Fibroblast of pulmonary artery (primary cell): ENCODE results near the gene COL12A1.

Source experiments
- DNase-seq: peaks from one replicate; pipeline ENCODE4 v3.0.0-alpha.2; 2010; ENCODE audit warnings: low read depth
- H3K4me3 ChIP-seq: replicated peaks from 2 replicates; pipeline ENCODE4 v1.5.1; 2011; ENCODE audit warnings: low read depth, mild to moderate bottlenecking, control low read depth, low read length, moderate library complexity
- TF ChIP-seq, protein P1 (sequence below): IDR thresholded peaks from 2 replicates; pipeline ENCODE4 v1.5.1; 2011; ENCODE audit warnings: mild to moderate bottlenecking, control low read depth, low read length, inconsistent platforms; ENCODE audit errors: missing control alignments

Gene COL12A1

DNA sequence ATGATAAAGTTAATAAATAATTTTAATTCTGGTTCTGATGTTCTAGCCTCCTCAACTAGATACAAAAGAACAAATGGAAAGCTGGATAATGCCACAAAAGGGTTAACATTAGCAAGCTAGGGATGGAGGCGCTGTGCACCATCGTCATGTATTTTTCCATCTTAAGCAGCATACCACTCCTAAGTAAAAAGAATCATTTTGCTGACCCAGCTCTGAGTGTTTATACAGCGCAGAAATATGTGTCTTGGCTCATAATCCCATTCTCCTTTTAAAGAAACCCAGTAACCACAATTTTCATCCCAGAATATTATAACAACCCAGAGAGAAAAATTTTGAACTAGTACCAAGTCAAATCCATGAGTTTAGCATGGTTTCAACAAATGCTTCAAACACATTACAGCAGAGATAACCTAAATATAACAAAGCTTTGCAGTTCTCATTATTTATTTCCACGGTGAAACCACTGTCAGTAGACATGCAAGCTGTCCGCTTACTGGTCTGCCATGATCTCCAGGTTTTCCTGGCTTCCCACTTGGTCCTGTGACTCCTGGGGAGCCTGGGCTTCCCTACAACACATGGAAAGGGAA is 111.1 kb downstream of the COL12A1 start:
- TF ChIP-seq, protein P1, sequence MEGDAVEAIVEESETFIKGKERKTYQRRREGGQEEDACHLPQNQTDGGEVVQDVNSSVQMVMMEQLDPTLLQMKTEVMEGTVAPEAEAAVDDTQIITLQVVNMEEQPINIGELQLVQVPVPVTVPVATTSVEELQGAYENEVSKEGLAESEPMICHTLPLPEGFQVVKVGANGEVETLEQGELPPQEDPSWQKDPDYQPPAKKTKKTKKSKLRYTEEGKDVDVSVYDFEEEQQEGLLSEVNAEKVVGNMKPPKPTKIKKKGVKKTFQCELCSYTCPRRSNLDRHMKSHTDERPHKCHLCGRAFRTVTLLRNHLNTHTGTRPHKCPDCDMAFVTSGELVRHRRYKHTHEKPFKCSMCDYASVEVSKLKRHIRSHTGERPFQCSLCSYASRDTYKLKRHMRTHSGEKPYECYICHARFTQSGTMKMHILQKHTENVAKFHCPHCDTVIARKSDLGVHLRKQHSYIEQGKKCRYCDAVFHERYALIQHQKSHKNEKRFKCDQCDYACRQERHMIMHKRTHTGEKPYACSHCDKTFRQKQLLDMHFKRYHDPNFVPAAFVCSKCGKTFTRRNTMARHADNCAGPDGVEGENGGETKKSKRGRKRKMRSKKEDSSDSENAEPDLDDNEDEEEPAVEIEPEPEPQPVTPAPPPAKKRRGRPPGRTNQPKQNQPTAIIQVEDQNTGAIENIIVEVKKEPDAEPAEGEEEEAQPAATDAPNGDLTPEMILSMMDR, result no peak
- no peak overlapping the region for H3K4me3 ChIP-seq
- DNase-seq, result peak; percentile 74

DNA sequence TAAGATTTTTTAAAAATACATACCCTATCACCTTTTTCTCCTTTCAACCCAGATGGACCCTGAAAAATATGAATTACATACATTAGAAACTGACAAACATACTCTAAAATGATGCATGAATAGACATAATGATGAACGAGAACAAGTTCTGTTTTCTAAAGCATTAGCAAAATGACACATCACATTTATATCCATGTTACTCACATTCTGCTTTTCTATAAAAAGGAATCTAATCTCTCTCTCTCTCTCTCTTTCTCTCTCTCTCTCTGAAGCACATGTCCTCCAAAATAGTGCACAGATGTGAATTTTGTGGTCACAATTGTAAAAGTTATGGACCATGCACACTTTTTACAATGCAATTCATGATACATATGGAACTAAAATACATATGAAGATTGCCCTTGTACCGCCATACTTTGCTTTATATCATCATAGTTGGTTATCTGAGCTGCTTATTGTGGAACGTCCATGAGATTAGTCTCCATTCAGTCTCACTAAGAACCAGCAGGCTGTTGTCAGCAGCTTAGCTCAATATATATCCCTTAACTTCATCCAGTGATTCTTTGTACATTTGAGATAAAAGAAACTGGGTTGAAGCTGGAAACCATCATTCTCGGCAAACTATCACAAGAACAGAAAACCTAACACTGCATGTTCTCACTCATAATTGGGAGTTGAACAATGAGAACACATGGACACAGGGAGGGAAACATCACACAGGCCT is 114.2 kb downstream of the COL12A1 start:
- H3K4me3 ChIP-seq, result no peak overlapping the region
- DNase-seq, result no peak
- TF ChIP-seq, protein P1, result no peak

DNA sequence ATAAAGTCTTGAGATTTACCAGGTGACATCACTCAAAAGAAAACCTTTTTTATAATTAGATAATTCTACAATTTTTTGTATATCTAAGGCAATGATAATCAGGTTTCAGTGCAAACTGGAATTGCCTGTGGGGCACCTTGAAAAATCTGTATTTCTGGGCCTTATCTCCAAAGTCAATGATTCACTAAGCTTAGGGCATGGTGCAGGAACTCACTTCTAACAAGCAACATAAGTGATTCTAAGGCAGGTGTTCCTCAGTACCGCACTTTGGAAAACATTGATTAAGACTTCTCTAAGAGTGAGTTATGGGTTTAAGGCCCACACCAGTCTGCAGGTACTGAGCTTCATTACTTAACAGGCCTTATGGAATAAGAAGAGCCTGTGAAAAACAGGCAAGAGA is 115.3 kb downstream of the COL12A1 start:
- H3K4me3 ChIP-seq, result no peak overlapping the region

DNA sequence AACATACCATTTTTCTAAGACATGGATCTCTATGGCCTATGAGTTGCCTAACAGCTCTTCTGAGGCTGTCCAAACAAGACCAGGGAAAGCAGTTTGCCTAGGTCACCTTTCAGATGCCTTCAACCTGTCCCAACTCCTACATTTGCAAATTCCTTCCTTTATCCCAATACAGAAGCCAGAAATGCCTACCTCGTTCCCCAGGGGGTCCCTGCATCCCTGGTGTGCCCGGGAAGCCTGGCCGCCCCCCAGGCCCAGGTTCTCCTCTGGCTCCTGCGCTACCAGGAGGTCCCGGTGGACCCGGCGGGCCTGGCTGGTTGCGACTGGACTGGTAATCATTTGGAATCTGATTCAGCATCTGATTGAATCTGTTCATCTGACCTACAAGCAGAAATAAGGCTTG is 115.9 kb downstream of the COL12A1 start:
- DNase-seq, result no peak
- H3K4me3 ChIP-seq, result no peak overlapping the region
- TF ChIP-seq, protein P1, result no peak

More for the DNA sequence above, 115.3 kb downstream of the COL12A1 start:
- TF ChIP-seq, protein P1, result no peak
- no peak for DNase-seq

DNA sequence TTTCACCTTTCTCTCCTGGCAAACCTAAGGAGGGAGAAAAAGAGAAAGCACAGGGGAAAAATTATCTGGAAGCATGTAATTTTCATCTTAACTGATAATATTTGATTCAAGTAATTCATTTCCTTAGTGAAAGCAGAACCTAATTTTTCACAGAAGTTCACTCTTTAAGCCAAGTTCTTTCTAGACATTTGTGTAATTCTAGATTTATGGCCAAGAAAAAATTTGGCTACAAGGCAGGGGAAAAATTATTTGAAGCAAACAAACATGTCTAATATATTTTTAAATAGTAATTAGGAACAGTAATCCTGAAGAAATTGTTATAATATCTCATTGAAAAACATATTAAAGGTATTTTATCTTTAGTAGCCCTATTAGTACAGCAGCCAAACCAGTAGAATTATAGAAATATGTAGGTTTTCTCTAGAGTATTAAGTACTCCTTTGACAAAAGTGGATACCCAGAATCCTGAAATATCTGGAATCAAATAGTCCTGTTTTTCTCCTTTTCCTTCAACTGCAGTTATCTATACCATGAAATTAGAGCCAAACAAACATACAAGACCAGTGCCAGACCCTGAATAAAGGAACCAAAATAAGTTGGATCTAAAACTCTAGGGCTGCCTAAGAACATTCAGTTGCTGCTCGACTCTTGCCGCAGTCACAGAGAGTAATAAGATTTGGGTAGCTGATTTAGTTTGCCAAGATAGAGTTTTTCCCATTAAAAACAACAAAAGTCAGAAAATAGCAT is 116.5 kb downstream of the COL12A1 start:
- TF ChIP-seq, protein P1, result no peak
- DNase-seq, result no peak
- no peak overlapping the region for H3K4me3 ChIP-seq

DNA sequence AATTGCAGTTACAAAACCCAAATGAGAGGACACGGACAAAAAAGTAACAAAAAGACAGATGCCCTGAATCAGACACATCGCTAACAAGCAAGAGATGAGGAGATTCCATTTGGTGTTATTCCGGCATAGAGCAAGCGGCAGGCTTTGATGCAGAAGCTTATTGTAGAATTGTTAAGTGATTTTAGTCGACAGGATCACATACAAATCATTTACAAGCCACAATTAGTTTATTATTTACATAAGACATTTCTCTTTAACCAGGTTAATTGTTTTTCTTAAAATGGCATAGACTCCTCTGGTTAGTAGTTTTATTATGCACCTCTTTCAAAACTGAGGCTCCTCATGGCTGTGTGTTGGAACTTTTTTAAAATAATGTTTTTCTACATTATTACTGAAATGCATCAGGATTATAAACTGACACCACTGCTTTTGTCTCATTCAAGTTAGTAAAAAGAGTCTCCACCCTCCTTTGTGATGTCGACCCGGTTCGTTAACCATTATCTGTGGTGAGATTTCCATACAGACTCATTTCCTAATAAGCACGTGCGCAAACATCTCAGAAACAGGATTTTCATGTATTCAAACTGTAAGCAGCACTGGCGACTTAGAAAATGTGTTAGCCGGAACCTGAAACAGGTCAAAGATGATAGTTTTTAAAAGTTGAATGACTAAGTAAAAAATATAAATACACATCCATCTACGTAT is 119.8 kb downstream of the COL12A1 start:
- H3K4me3 ChIP-seq, result no peak overlapping the region
- no peak for DNase-seq
- TF ChIP-seq, protein P1, result no peak
